Keratinocyte (primary cell): ENCODE data around the gene ZNF223. TPM values are rescaled to one million over a fixed set of nuclear protein-coding genes. Genes with fewer than 3 reads are reported as not detected.

Experiments used
- DNase-seq: peaks from one replicate; pipeline ENCODE4 v3.0.0-alpha.2; 2011; ENCODE audit warnings: low read depth, missing footprints, low spot score
- FAIRE-seq: peaks from 2 replicates; lab custom pipeline; 2011; peaks lifted over from hg19 to GRCh38; lab: Jason Lieb, UNC
- H2AFZ ChIP-seq: 2 replicates; pipeline ENCODE4 v1.6.0; 2012; ENCODE audit warnings: low read length, control low read depth, inconsistent platforms; ENCODE audit not compliant: control insufficient read depth
- H3K27ac ChIP-seq: 2 replicates; pipeline ENCODE4 v1.5.1; 2011; ENCODE audit warnings: low read length; ENCODE audit not compliant: control insufficient read depth, insufficient read depth
- H3K27me3 ChIP-seq: 3 replicates; pipeline ENCODE4 v1.6.0; 2011; ENCODE audit warnings: low read length; ENCODE audit not compliant: control insufficient read depth, insufficient read depth; ENCODE audit errors: extremely low read depth
- H3K36me3 ChIP-seq, 2 experiments: 2 replicates in 1 of 2; 3 replicates in 1 of 2; pipeline ENCODE4 v1.5.1; 2011; ENCODE audit warnings: low read length in 2 of 2, mild to moderate bottlenecking in 1 of 2; ENCODE audit not compliant: control insufficient read depth in 2 of 2, insufficient read depth in 2 of 2; ENCODE audit errors: extremely low read depth in 1 of 2
- H3K4me1 ChIP-seq: 3 replicates; pipeline ENCODE4 v1.5.1; 2011; ENCODE audit warnings: low read length; ENCODE audit not compliant: control insufficient read depth, insufficient read depth; ENCODE audit errors: extremely low read depth
- H3K4me2 ChIP-seq: 3 replicates; pipeline ENCODE4 v1.6.0; 2011; ENCODE audit warnings: low read depth, low read length; ENCODE audit not compliant: control insufficient read depth, insufficient read depth; ENCODE audit errors: extremely low read depth
- H3K4me3 ChIP-seq, 3 experiments: fragments of 200-600 bp in 1 of 3; sonication (generic) in 1 of 3; 2 replicates in 2 of 3; 3 replicates in 1 of 3; pipeline ENCODE4 v1.5.1; 2011 to 2016; ENCODE audit warnings: low read length in 3 of 3, mild to moderate bottlenecking in 3 of 3, control low read depth in 2 of 3, inconsistent platforms in 1 of 3, low read depth in 1 of 3, mixed read lengths in 1 of 3, mixed run types in 1 of 3, moderate library complexity in 1 of 3; ENCODE audit not compliant: control insufficient read depth in 2 of 3, insufficient read depth in 2 of 3; ENCODE audit errors: extremely low read depth in 1 of 3
- H3K79me2 ChIP-seq: 2 replicates; pipeline ENCODE4 v1.6.0; 2012; ENCODE audit warnings: low read length; ENCODE audit not compliant: control insufficient read depth, insufficient read depth
- H3K9ac ChIP-seq: 3 replicates; pipeline ENCODE4 v1.6.0; 2011; ENCODE audit warnings: low read length; ENCODE audit not compliant: control insufficient read depth, insufficient read depth; ENCODE audit errors: extremely low read depth
- H3K9me1 ChIP-seq: 3 replicates; pipeline ENCODE4 v1.6.0; 2011; ENCODE audit warnings: low read length; ENCODE audit not compliant: control insufficient read depth, insufficient read depth; ENCODE audit errors: extremely low read depth
- H3K9me3 ChIP-seq: 2 replicates; pipeline ENCODE4 v1.5.1; 2012; ENCODE audit warnings: low read depth, low read length; ENCODE audit not compliant: control insufficient read depth
- H4K20me1 ChIP-seq: 3 replicates; pipeline ENCODE4 v1.6.0; 2011; ENCODE audit warnings: low read length; ENCODE audit not compliant: control insufficient read depth, insufficient read depth; ENCODE audit errors: extremely low read depth
- CTCF ChIP-seq, 3 experiments: IDR thresholded peaks in 1 of 3; conservative IDR thresholded peaks in 1 of 3; optimal IDR thresholded peaks in 1 of 3; 2 replicates in 2 of 3; 3 replicates in 1 of 3; pipeline versions ENCODE3 to v1.5.1; 2011; ENCODE audit warnings: low read length in 3 of 3, mild to moderate bottlenecking in 3 of 3, moderate library complexity in 2 of 3, control low read depth in 1 of 3, inconsistent platforms in 1 of 3; ENCODE audit not compliant: insufficient read depth in 2 of 3; ENCODE audit errors: extremely low read depth in 1 of 3
- EZH2 ChIP-seq: IDR thresholded peaks from one replicate; pipeline ENCODE4 v1.6.1; 2012; ENCODE audit warnings: inconsistent platforms, mild to moderate bottlenecking, low read length, moderate library complexity
- dilution Hi-C: fragments of 300-500 bp; cut with MboI; formaldehyde crosslinking; loops from one replicate; pipeline ENCODE4 v1.7.0; 2020; ENCODE audit warnings: low sequenced_read_pairs; ENCODE audit not compliant: extremely low pct_ligation_motif_present
- polyA plus RNA-seq, 5 experiments: library from polyadenylated mRNA; depleted of rRNA in 3 of 5; stranded (reverse) in 3 of 5; stranded (forward) in 1 of 5; unstranded in 1 of 5; fragments of >200 nt; gene quantifications; 1 replicate in 1 of 5; 2 replicates in 3 of 5; 3 replicates in 1 of 5; pipeline versions ENCODE4 v1.2.1 to v1.2.3, GENCODE V29; 2011 to 2012; ENCODE audit warnings: missing spikeins in 2 of 5, low read depth in 1 of 5, low replicate concordance in 1 of 5

ZNF223 gene
- polyA plus RNA-seq, 1 donor (not counting 4 experiments of a cell fraction or from before 2014, with no cell fraction given), result 4.2 TPM

DNA sequence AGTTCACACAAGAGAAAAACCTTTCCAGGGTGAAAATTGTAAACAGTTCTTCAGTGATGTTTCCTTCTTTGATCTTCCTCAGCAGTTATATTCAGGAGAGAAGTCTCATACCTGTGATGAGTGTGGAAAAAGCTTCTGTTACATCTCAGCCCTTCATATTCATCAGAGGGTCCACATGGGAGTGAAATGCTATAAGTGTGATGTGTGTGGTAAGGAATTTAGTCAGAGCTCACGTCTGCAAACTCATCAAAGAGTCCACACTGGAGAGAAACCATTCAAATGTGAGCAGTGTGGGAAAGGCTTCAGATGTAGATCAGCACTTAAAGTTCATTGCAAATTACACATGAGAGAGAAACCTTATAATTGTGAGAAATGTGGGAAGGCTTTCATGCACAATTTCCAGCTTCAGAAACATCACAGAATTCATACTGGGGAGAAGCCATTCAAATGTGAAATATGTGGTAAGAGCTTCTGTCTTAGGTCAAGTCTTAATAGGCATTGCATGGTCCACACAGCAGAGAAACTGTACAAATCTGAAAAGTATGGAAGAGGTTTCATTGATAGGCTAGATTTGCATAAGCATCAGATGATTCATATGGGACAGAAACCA, 19.7 kb upstream of the ZNF223 start:
- Histone ChIP-seq H3K79me2 (no peaks in the 10 kb centered on the region), H3K4me2 (no peak overlapping the region), H3K9me3 (peaks cover 15% of the 10 kb centered on the region), H3K36me3 (peaks cover 7 to 16% of the 10 kb centered on the region in 2 experiments), H3K27ac (no peak overlapping the region), H3K9ac (no peak overlapping the region), H3K27me3 (no peaks in the 10 kb centered on the region), H3K4me3 (no peak overlapping the region), H4K20me1 (no peaks in the 10 kb centered on the region), H3K4me1 (no peaks in the 10 kb centered on the region), H3K9me1 (no peaks in the 10 kb centered on the region), H2AFZ (no peak overlapping the region)
- TF ChIP-seq CTCF (optimal IDR thresholded peaks at IDR 0.05 in 1 of 3, IDR thresholded peaks at IDR 0.05 in 1 of 3, conservative IDR thresholded peaks at IDR 0.05 in 1 of 3; ENCODE audit: extremely low read depth in 1 of 3, insufficient read depth in 2 of 3, low read length in 3 of 3), result no peak
- TF ChIP-seq EZH2, result no peak
- DNase-seq (no peak), FAIRE-seq (peak; percentile 79)
- dilution Hi-C loops, result no loop called here

- no peaks in the 10 kb centered on the region for H3K9me1 ChIP-seq
- dilution Hi-C loops, result no loop called here
- H3K79me2 ChIP-seq, result no peaks in the 10 kb centered on the region
- H3K4me2 ChIP-seq, result no peak overlapping the region
- FAIRE-seq (no peak), DNase-seq (no peak)
- TF ChIP-seq EZH2, result no peak
- TF ChIP-seq CTCF (optimal IDR thresholded peaks at IDR 0.05 in 1 of 3, IDR thresholded peaks at IDR 0.05 in 1 of 3, conservative IDR thresholded peaks at IDR 0.05 in 1 of 3; ENCODE audit: extremely low read depth in 1 of 3, insufficient read depth in 2 of 3, low read length in 3 of 3), result no peak
- H3K36me3 ChIP-seq, result no peaks in the 10 kb centered on the region
- H3K9me3 ChIP-seq, result no peaks in the 10 kb centered on the region
- H4K20me1 ChIP-seq, result no peaks in the 10 kb centered on the region
- no peaks in the 10 kb centered on the region for H3K27me3 ChIP-seq
- H3K4me1 ChIP-seq, result no peaks in the 10 kb centered on the region
- no peak overlapping the region for H3K27ac ChIP-seq
- no peak overlapping the region for H3K4me3 ChIP-seq
- H3K9ac ChIP-seq, result no peak overlapping the region
- no peak overlapping the region for H2AFZ ChIP-seq
Observed at GRCh38 chr19:44042147-44042546, 9.7 kb upstream of the ZNF223 start.
